GM23338 (cell line): ENCODE measurements around the gene TSHZ3.

Experiments used
- CREB1 ChIP-seq: fragments of 250-450 bp; sonication (Bioruptor Pico); IDR thresholded peaks from 2 replicates; pipeline ENCODE4 v1.5.0; 2020; ENCODE audit warnings: low read depth, mild to moderate bottlenecking, moderate library complexity
- EZH2 ChIP-seq: fragments of 200-600 bp; sonication (generic); IDR thresholded peaks from one replicate; pipeline ENCODE4 v1.8.0; 2017; ENCODE audit warnings: antibody characterized with exemption, mild to moderate bottlenecking, low read depth; ENCODE audit not compliant: unreplicated experiment
- EZH2phosphoT487 ChIP-seq: fragments of 200-600 bp; sonication (generic); IDR thresholded peaks from one replicate; pipeline ENCODE4 v1.8.1; 2018; ENCODE audit warnings: antibody characterized with exemption; ENCODE audit not compliant: unreplicated experiment
- JUNB ChIP-seq: IDR thresholded peaks from one replicate; pipeline ENCODE4 v1.6.1; 2016; ENCODE audit warnings: antibody characterized with exemption; ENCODE audit not compliant: unreplicated experiment
- TF ChIP-seq, protein P1 (sequence below), 2 experiments: fragments of 200-600 bp in 1 of 2; sonication (generic) in 1 of 2; conservative IDR thresholded peaks; 2 replicates each; pipeline versions ENCODE4 v1.5.1 to v1.6.1; 2016 to 2017; ENCODE audit warnings: antibody characterized with exemption in 2 of 2, low read depth in 2 of 2, mild to moderate bottlenecking in 2 of 2, moderate library complexity in 1 of 2
- TF ChIP-seq, protein P2 (sequence below): IDR thresholded peaks from one replicate; pipeline ENCODE4 v1.6.1; 2018; ENCODE audit warnings: antibody characterized with exemption; ENCODE audit not compliant: unreplicated experiment

DNA sequence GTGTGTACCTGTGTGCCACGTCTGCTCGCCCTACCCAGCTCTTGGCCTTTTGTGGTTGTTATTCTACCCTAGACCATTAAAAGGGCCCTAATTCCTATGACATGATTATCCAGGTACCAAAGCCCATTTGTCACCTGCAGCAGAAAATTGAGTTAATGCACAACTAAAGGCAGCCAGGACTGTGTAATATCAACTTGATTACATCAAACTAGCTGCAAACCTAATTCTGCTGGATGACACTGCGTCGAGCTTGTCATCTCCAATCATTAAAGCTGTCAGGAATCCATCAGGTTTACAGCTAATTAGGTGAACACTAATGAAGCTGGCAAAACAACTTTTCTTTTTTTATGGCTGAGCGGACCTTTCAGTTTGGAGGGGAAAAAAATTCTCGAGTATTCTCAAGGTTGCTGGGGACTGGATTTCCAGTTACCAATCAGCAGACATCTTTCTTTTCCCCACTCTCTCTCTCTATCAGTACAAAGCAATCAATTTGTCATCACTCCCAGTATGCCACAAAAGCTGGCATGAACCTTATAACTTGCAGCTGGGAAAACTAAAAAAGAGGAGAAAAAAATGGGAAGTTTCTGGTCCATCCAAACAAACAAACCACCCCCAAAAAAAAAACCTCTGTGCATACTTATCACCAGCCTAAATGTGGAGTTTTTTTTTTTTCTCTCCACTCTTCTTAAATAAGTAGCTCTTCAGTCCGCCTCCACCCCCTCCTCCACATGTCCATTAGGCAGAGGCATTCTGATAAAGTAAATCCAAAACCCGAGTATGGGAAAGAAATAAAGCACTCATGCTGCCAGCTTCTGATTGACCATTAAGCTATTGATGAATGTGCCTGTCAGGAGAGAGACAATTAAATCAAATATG is 2.8 kb downstream of the TSHZ3 start:
- TF ChIP-seq, protein P1, sequence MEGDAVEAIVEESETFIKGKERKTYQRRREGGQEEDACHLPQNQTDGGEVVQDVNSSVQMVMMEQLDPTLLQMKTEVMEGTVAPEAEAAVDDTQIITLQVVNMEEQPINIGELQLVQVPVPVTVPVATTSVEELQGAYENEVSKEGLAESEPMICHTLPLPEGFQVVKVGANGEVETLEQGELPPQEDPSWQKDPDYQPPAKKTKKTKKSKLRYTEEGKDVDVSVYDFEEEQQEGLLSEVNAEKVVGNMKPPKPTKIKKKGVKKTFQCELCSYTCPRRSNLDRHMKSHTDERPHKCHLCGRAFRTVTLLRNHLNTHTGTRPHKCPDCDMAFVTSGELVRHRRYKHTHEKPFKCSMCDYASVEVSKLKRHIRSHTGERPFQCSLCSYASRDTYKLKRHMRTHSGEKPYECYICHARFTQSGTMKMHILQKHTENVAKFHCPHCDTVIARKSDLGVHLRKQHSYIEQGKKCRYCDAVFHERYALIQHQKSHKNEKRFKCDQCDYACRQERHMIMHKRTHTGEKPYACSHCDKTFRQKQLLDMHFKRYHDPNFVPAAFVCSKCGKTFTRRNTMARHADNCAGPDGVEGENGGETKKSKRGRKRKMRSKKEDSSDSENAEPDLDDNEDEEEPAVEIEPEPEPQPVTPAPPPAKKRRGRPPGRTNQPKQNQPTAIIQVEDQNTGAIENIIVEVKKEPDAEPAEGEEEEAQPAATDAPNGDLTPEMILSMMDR (conservative IDR thresholded peaks at IDR 0.05; ENCODE audit: low read depth in 2 of 2), result no peak
- TF ChIP-seq, protein P2, sequence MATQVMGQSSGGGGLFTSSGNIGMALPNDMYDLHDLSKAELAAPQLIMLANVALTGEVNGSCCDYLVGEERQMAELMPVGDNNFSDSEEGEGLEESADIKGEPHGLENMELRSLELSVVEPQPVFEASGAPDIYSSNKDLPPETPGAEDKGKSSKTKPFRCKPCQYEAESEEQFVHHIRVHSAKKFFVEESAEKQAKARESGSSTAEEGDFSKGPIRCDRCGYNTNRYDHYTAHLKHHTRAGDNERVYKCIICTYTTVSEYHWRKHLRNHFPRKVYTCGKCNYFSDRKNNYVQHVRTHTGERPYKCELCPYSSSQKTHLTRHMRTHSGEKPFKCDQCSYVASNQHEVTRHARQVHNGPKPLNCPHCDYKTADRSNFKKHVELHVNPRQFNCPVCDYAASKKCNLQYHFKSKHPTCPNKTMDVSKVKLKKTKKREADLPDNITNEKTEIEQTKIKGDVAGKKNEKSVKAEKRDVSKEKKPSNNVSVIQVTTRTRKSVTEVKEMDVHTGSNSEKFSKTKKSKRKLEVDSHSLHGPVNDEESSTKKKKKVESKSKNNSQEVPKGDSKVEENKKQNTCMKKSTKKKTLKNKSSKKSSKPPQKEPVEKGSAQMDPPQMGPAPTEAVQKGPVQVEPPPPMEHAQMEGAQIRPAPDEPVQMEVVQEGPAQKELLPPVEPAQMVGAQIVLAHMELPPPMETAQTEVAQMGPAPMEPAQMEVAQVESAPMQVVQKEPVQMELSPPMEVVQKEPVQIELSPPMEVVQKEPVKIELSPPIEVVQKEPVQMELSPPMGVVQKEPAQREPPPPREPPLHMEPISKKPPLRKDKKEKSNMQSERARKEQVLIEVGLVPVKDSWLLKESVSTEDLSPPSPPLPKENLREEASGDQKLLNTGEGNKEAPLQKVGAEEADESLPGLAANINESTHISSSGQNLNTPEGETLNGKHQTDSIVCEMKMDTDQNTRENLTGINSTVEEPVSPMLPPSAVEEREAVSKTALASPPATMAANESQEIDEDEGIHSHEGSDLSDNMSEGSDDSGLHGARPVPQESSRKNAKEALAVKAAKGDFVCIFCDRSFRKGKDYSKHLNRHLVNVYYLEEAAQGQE, result no peak
- TF ChIP-seq EZH2 (no peak), JUNB (no peak), EZH2phosphoT487 (no peak), CREB1 (no peak)
